Activated CD4-positive, alpha-beta memory T cell treated with anti-CD3 and anti-CD28 coated beads for 36 hours (primary cell): Measurements from ENCODE around the gene LAMA5. TPM values are rescaled to one million over a fixed set of nuclear protein-coding genes. Genes with fewer than 3 reads are reported as not detected.
A peak's percentile ranks its signal among the peaks of the same experiment; 100 is the strongest.

Source experiments
- CTCF ChIA-PET: fragments of 350-600 bp; sonication (Branson Sonifier 250); formaldehyde crosslinking; loops from one replicate; lab custom pipeline; 2021; ENCODE audit warnings: antibody characterized with exemption, inconsistent platforms; lab: Charles Lee
- POLR2A ChIA-PET: fragments of 350-600 bp; sonication (Branson Sonifier 250); formaldehyde crosslinking; loops from one replicate; lab custom pipeline; 2021; ENCODE audit warnings: antibody characterized with exemption; lab: Charles Lee
- DNase-seq: peaks from one replicate; pipeline ENCODE4 v3.0.0-alpha.2; 2020
- H3K27ac Mint-ChIP-seq: one replicate; pipeline ENCODE4 v1.8.0; 2021; ENCODE audit warnings: mixed read lengths
- H3K27me3 Mint-ChIP-seq: one replicate; pipeline ENCODE4 v1.8.0; 2021; ENCODE audit warnings: mixed read lengths
- H3K36me3 Mint-ChIP-seq: one replicate; pipeline ENCODE4 v1.8.0; 2021; ENCODE audit warnings: mixed read lengths
- H3K4me1 Mint-ChIP-seq: one replicate; pipeline ENCODE4 v1.8.0; 2021; ENCODE audit warnings: low read depth, mixed read lengths
- H3K4me3 Mint-ChIP-seq: one replicate; pipeline ENCODE4 v1.8.0; 2021; ENCODE audit warnings: mild to moderate bottlenecking, mixed read lengths
- H3K9me3 Mint-ChIP-seq: one replicate; pipeline ENCODE4 v1.8.0; 2021; ENCODE audit warnings: mixed read lengths
- intact Hi-C: fragments of 100-400 bp; cut with micrococcal nuclease; formaldehyde crosslinking; loops from one replicate; pipeline ENCODE4 v1.15.1; 2023
- total RNA-seq, 2 experiments: library from RNA; stranded (reverse); gene quantifications; one replicate each; pipeline ENCODE4 v1.2.3, GENCODE V29; 2021

Gene LAMA5
- total RNA-seq, 2 experiments from 2014 or later: 0.78 to 1.1 TPM

DNA sequence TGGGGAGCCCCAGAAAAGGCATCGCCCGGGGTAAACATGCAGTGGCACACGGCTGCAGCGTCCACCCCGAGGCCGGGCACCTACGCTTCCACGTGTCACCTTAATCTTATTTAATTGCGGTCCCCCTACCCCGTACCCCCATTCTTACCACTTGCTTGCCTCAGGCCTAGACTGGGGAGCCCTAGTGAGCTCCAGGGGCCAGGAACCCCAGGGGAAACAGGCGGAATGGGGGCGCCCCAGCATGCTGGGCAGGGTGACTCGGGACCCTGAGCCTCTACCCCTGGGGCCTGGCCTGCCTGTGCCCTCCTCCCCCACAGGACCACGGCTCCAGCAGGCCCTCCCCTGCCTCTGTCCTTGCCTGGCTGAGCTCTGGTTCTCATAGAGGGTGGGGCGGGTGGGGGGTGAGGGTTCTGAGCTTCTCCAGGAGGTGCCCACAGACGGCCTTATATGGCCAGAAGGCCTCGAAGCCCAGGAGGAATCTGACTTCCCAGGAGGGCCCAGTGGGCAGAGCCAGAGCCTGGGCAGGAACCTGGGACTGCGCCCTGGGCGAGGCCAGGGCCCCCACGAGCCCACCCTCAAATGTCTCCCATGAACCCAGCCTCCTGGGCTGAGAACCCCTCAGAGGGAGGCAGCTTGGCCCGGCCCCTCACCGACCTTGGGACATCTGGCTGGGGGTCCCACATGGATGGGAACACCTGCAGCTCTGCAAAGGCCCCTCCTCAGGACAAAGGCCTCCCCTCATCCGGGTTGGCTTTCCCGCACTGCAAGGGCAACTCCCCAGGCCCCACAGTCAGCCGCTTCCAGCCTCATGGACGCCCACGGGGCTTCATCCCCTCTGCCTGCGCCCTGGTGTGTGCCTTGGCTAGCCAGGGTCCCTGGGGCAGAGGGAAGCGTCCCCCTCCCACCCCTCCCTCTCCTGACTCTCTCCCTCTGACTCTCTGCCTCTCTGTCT lies 5.2 kb upstream of the LAMA5 start:
- Mint-ChIP-seq H3K27me3 (peaks cover 12% of the 10 kb centered on the region), H3K4me1 (peaks cover 2% of the 10 kb centered on the region), H3K27ac (no peak overlapping the region), H3K36me3 (no peaks in the 10 kb centered on the region), H3K4me3 (no peak overlapping the region), H3K9me3 (no peaks in the 10 kb centered on the region)
- intact Hi-C loops: no loop called here
- CTCF ChIA-PET: interaction anchor here (0.6 kb wide), 1 partner anchor 80 kb away, joined by 4 read pairs; no protein-coding TSS in a partner anchor
- POLR2A ChIA-PET: no interaction called here
- no peak for DNase-seq

DNA sequence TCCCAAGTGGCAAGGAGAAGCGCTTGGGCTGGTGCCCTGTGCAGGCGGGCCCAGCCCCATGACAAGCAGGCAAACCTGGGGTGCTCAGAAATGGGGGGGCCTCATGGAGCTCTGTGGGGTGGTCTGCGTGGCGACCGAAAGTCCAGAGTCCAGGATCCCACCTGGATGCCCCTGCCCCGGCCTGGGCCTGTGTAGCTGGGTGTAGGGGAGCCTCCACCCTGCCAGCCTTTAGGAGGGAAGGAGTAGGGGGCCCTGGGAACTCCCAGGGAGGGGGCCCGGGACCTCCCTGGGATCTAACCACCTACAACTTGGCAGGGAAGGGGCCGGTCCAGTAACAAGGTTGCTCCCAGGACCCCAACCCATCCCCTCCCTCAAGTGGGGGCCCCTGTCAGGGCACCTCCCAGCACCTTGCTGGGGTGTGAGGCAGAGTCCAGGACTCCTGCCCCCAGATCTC lies 4.5 kb upstream of the LAMA5 start:
- Mint-ChIP-seq H3K4me3 (no peak overlapping the region), H3K27me3 (peaks cover 12% of the 10 kb centered on the region), H3K4me1 (peaks cover 2% of the 10 kb centered on the region), H3K9me3 (no peaks in the 10 kb centered on the region), H3K27ac (no peak overlapping the region), H3K36me3 (no peaks in the 10 kb centered on the region)
- CTCF ChIA-PET: interaction anchor here (0.6 kb wide), 1 partner anchor 79 kb away, joined by 4 read pairs; no protein-coding TSS in a partner anchor
- DNase-seq: no peak
- POLR2A ChIA-PET: no interaction called here
- intact Hi-C loops: no loop called here

DNA sequence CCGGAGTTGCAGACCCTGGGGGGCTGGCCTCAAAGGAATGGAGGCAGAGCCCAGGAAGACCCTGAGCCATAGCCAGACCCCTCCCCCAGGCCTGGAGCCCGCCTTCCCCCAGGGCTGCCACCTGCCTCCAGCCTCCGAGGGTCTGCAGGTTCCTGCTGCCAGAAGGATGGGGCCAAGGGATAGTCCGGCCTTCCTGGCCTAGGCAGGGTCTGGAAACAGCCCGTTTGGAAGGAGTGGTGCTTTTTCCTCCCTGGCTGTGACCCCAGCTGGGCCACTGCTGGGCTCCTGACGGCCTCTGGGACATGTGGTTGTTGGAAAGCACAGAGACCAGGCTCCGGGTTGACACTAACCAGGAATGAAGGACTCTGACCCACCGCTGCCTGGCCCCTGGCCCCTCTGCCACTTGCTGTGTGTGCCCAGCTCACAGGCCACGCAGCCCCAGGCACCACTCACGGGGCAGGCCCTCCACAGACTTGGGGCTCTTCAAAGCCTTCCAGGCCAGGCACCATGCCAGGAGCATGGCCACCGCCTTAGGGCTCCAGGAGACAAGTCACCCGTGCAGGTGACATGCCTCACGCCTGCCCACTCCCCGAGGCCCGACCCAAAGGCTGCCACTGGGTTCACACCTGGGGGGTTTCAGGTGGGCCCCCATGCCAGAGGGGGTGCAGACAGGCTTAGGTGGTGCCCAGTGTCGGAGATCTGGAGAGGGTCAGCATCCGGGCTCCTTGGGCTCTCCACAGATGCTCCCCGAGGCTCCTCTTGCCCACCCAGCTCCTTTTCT lies 3.9 kb upstream of the LAMA5 start:
- intact Hi-C loops: no loop called here

DNA sequence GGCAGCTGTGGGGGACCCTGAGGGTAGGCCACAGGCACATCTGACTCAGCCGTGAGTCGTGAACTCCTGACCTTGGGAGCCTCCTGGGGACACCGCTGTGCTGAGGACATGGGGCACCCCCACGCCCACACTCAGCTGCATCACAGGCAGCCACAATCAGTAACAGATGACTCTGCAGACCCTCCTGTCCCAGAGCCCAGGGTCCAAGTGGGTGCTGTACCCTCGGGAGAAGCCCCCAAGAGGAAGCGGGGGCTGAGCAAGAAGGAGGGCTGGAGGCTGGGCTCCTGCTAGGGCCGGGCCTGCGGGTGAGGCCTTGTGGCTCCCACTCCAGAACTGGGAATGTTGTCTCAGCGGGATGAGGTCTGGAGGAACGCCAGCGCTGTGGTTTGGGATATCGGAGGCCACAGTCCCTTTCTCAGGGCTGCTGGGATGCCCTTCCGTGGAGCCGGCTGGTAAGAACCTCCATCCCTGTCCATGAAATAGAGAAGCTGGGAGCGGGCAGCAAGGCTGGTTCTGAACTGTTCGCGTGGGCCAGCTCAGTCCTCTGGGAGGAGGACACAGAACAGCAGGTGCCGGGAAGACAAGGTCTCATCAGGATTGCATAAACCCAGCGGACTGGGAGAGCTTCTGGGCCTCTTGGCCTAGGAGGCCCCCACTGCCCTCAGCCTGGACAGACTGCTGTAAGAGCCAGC lies 3.1 kb upstream of the LAMA5 start:
- Mint-ChIP-seq H3K27ac (no peak overlapping the region), H3K4me3 (no peak overlapping the region)
- intact Hi-C loops: no loop called here

More for the DNA sequence above, 3.9 kb upstream of the LAMA5 start:
- Mint-ChIP-seq H3K36me3 (no peaks in the 10 kb centered on the region), H3K27ac (no peak overlapping the region), H3K4me3 (no peak overlapping the region), H3K4me1 (peaks cover 2% of the 10 kb centered on the region), H3K27me3 (peaks cover 12% of the 10 kb centered on the region), H3K9me3 (no peaks in the 10 kb centered on the region)
- DNase-seq: no peak
- POLR2A ChIA-PET: no interaction called here
- CTCF ChIA-PET: no interaction called here

DNA sequence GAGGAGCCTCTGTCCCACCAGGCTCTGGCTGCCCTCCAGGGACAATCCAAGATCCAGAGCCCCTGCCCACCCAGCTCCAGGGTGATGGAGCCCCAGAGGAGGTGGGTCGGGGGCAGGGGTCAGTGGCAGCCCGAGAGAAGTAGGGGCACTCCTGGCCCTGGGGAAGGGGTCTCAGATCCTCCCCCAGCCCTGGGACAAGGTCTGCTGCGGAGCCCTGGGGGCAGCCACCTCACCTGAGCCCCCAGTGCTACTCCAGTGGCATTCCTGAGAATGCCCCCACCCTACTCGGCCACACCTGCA lies 2.7 kb upstream of the LAMA5 start:
- peaks cover 22% of the 10 kb centered on the region for H3K27me3 Mint-ChIP-seq
- CTCF ChIA-PET: no interaction called here

More for the DNA sequence above, 3.1 kb upstream of the LAMA5 start:
- ChIA-PET CTCF (no interaction called here), POLR2A (no interaction called here)
- Mint-ChIP-seq H3K27me3 (peaks cover 17% of the 10 kb centered on the region), H3K36me3 (no peaks in the 10 kb centered on the region), H3K9me3 (no peaks in the 10 kb centered on the region), H3K4me1 (peaks cover 2% of the 10 kb centered on the region)
- DNase-seq: peak; percentile 58

DNA sequence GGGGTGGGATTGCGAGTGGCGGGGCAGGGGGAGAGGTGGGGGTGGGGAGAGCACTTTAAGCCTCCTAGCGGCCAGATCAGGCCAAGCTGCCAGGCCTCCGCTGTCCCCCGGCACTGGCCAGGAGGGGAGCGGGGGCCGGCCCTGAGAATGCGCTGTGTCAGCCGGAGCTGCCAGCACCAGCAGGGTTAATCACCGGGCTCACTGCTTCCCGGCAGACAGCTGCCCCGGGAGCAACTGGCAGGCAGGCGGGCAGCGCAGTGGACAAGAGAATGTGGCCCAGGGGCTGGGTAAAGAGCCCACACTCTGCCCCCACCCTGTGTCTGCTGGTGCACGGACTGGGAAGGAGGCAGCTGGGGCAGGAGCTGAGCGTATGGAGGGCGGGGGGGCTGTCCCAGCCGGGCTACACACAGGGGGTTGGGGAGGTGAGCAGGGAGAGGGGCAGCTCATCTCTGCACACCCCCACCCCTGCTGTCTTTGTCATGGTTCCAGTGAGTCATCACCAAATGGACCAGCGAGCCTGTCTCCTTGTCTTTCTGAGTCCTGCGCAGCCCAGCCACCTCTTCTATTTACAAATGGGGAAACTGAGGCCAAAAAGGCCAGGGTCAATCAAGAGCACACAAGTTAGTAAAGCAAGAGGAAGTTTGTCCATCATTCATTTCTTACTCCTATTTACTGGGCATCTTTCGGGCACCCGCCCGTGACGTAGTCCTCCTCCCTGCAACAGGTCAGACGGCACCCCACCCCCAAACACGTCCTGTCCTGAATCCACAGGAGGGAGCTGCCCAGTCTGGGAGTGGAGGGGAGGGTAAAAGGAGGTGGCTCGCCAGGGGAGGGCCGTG lies 2.1 kb upstream of the LAMA5 start:
- H3K4me3 Mint-ChIP-seq: no peak overlapping the region
- CTCF ChIA-PET: interaction anchor here (0.9 to 2.2 kb wide), 6 partner anchors 13 to 531 kb away, joined by 3 to 15 read pairs (median 4); no protein-coding TSS in a partner anchor
- H3K27ac Mint-ChIP-seq: no peak overlapping the region
- no peak for DNase-seq
- H3K27me3 Mint-ChIP-seq: peaks cover 24% of the 10 kb centered on the region
- no peaks in the 10 kb centered on the region for H3K36me3 Mint-ChIP-seq
- POLR2A ChIA-PET: interaction anchor here (1.0 kb wide), 1 partner anchor 12 kb away, joined by 3 read pairs; no protein-coding TSS in a partner anchor
- intact Hi-C loops: no loop called here
- no peaks in the 10 kb centered on the region for H3K9me3 Mint-ChIP-seq
- peaks cover 2% of the 10 kb centered on the region for H3K4me1 Mint-ChIP-seq

More for the DNA sequence above, 2.7 kb upstream of the LAMA5 start:
- Mint-ChIP-seq H3K36me3 (no peaks in the 10 kb centered on the region), H3K4me1 (peaks cover 2% of the 10 kb centered on the region), H3K4me3 (no peak overlapping the region), H3K27ac (no peak overlapping the region), H3K9me3 (no peaks in the 10 kb centered on the region)
- intact Hi-C loops: no loop called here
- POLR2A ChIA-PET: no interaction called here
- DNase-seq: no peak

DNA sequence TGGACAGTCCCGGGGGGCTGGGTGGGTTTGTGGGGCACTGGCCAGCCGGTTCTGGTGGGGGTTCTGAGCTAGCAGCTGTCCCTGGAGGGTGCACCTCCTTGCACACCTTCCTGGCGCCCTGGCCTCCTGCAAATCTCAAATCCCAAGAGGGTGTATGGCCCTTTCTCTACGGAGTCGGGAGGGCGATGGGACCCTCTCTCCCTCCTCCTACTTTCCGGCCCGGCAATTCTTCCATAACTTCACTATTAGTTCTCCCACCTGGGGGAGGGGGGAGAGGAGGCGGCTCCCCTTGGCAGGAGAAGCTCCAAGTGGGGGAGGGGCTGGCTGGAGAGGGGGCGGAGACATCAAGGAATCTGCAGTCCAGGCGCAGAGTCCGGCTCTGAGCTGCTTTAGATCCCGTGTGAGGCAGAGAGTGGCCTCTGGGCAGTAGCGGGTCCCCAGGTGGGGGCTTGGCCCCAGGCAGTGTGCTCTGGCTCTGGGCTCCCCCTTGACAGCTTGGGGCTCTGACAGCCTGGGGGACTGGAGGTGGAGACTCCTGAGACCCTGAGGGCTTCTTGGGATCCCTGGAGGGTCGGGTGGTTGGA lies 1.4 kb upstream of the LAMA5 start:
- Mint-ChIP-seq H3K27ac (no peak overlapping the region), H3K36me3 (no peaks in the 10 kb centered on the region), H3K9me3 (no peaks in the 10 kb centered on the region), H3K4me1 (peaks cover 2% of the 10 kb centered on the region), H3K4me3 (no peak overlapping the region), H3K27me3 (peaks cover 27% of the 10 kb centered on the region)
- CTCF ChIA-PET: interaction anchor here (0.9 to 2.2 kb wide), 6 partner anchors 14 to 532 kb away, joined by 3 to 15 read pairs (median 4); no protein-coding TSS in a partner anchor
- POLR2A ChIA-PET: interaction anchor here (1.0 kb wide), 1 partner anchor 13 kb away, joined by 3 read pairs; no protein-coding TSS in a partner anchor
- DNase-seq: no peak
- intact Hi-C loops: no loop called here

DNA sequence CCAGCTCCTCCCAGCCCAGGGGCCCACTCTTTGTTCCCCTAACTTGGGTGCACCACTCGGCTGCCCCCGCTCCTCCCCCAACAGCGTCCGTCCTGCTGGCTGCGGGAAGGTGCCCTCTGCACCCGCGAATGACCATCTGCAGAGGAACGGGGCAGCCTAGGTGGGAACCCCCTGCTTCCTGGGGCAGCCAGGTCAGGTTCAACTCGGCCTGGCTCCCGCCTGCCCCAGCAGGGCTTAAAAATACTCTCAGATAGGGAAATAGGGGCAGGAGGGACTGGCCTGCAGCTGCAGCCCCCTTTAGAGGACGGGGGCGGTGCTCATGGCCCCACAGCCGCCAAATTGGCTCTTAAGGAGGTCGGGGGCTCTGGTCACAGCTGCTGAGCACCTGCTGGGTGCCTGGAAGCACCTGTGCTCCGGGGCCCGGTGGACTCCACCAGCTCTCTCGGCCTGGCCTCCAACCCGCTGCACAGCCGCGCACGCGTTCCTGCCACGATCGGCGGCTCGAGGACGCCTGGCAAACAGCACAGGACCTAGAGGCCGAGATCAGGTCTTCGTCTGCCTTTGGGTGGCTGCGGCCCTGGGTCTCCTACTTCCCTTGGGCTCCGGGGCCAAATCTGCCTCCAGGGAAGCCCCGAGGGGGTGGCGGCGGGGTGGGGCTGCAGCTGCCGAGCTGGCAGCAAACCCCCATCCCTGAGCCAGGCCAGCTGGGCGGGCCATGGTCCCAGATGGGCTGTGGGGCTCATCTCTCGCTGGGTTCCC lies 700 bp upstream of the LAMA5 start:
- Mint-ChIP-seq H3K4me3 (no peak overlapping the region), H3K27ac (no peak overlapping the region), H3K36me3 (no peaks in the 10 kb centered on the region), H3K9me3 (no peaks in the 10 kb centered on the region), H3K27me3 (peaks cover 24% of the 10 kb centered on the region), H3K4me1 (peaks cover 2% of the 10 kb centered on the region)
- no peak for DNase-seq
- CTCF ChIA-PET: interaction anchor here (0.9 to 2.2 kb wide), 6 partner anchors 15 to 533 kb away, joined by 3 to 15 read pairs (median 4); no protein-coding TSS in a partner anchor
- intact Hi-C loops: no loop called here
- POLR2A ChIA-PET: interaction anchor here (1.0 kb wide), 1 partner anchor 14 kb away, joined by 3 read pairs; no protein-coding TSS in a partner anchor

DNA sequence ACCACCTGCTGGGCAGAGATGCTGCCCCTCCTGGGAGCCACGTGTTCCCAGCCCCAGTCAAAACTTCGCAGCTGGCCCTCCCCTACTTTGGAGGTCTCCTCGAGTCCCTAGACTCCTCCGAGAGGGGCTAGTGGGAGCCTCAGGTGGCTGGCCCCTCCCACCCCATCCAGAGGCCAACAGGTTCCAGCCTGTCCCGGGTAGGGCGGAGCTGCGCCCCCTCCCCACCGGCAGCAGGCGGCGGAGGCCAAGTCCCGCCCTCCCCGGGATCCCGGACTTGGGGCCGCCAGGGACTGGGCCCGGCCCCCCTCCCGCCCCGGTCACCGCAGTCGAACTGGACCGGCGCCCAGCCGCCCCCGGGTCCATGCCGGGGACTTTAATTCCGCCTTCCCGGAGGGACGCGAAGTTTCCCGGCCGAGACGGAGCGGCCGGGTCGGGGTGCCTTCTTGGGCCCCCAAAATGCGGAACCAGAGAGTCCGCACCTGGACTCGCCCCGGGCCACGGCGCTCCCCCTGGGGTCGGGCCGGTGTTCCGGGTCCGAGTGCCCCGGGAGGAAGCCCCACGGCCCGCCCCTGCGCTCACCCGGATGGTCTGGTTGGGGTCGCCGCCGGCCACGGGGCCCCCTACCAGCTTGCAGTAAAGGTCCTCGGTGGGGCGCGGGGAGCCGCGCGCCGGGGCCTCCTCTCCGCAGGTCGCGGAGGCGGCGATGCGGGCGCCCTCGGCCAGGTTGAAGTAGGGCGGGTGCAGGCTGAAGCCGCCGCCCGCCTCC lies 559 bp downstream of the LAMA5 start:
- H3K27me3 Mint-ChIP-seq: peaks cover 27% of the 10 kb centered on the region
- H3K36me3 Mint-ChIP-seq: no peaks in the 10 kb centered on the region
- no peak for DNase-seq
- H3K27ac Mint-ChIP-seq: no peak overlapping the region
- H3K4me3 Mint-ChIP-seq: no peak overlapping the region
- H3K4me1 Mint-ChIP-seq: peaks cover 2% of the 10 kb centered on the region
- intact Hi-C loops: no loop called here
- ChIA-PET POLR2A (no interaction called here), CTCF (interaction anchor here (1.0 to 1.6 kb wide), 2 partner anchors 18 to 250 kb away, joined by 3 read pairs; no protein-coding TSS in a partner anchor)
- no peaks in the 10 kb centered on the region for H3K9me3 Mint-ChIP-seq
